Measurements from ENCODE around the gene DNAH5. TPM values are rescaled to one million over a fixed set of nuclear protein-coding genes. Genes with fewer than 3 reads are reported as not detected.

DNAH5 gene
- polyA plus RNA-seq, 3 donors, result not detected

GRCh38 chr5:13993926-13994325 lies 49.4 kb upstream of the DNAH5 start:
- Mint-ChIP-seq H3K4me3 (no peak overlapping the region), H3K27me3 (ENCODE audit: low read depth in 3 of 3) (peaks cover 5 to 13% (median 5%) of the 10 kb centered on the region in 3 donors), H3K36me3 (no peaks in the 10 kb centered on the region), H3K4me1 (no peaks in the 10 kb centered on the region), H3K9me3 (peaks cover 3 to 13% (median 9%) of the 10 kb centered on the region in 7 donors), H3K27ac (no peak overlapping the region)
- Histone ChIP-seq H4K20me1 (ENCODE audit: insufficient read depth, low read length) (no peaks in the 10 kb centered on the region), H3K9me3 (replicated peaks in 1 of 2; ENCODE audit: control insufficient read depth in 1 of 2, insufficient read depth in 1 of 2, low read length in 2 of 2) (peaks cover 4 to 5% of the 10 kb centered on the region in 2 donors), H3K4me3 (replicated peaks in 1 of 3; ENCODE audit: low read depth in 2 of 3, low read length in 3 of 3) (no peak overlapping the region), H3K9ac (ENCODE audit: insufficient read depth, low read length, poor library complexity, severe bottlenecking) (no peak overlapping the region), H3K4me2 (replicated peaks; ENCODE audit: extremely low read depth, low read length, poor library complexity, severe bottlenecking) (no peak overlapping the region), H3K27me3 (ENCODE audit: control insufficient read depth in 2 of 2, insufficient read depth in 2 of 2, low read length in 2 of 2) (no peaks in the 10 kb centered on the region), H3K4me1 (ENCODE audit: control insufficient read depth in 1 of 2, insufficient read depth in 2 of 2, low read length in 2 of 2) (no peaks in the 10 kb centered on the region), H2AFZ (ENCODE audit: insufficient read depth, low read depth, low read length, poor library complexity, severe bottlenecking) (no peak overlapping the region), H3K36me3 (replicated peaks in 1 of 2; ENCODE audit: control insufficient read depth in 1 of 2, insufficient read depth in 2 of 2, low read length in 2 of 2) (no peaks in the 10 kb centered on the region), H3K27ac (ENCODE audit: low read depth in 1 of 2, low read length in 2 of 2) (no peak overlapping the region), H3K79me2 (ENCODE audit: insufficient read depth, low read length) (no peaks in the 10 kb centered on the region)
- TF ChIP-seq, protein P1, sequence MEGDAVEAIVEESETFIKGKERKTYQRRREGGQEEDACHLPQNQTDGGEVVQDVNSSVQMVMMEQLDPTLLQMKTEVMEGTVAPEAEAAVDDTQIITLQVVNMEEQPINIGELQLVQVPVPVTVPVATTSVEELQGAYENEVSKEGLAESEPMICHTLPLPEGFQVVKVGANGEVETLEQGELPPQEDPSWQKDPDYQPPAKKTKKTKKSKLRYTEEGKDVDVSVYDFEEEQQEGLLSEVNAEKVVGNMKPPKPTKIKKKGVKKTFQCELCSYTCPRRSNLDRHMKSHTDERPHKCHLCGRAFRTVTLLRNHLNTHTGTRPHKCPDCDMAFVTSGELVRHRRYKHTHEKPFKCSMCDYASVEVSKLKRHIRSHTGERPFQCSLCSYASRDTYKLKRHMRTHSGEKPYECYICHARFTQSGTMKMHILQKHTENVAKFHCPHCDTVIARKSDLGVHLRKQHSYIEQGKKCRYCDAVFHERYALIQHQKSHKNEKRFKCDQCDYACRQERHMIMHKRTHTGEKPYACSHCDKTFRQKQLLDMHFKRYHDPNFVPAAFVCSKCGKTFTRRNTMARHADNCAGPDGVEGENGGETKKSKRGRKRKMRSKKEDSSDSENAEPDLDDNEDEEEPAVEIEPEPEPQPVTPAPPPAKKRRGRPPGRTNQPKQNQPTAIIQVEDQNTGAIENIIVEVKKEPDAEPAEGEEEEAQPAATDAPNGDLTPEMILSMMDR (IDR thresholded peaks at IDR 0.05), result no peak
- WGBS (ENCODE audit: insufficient coverage), result 76% methylated on average over 8 of the region's 11 CpGs
- DNase-seq, result no peak
- intact Hi-C loops (cut with micrococcal nuclease), result loop anchor here in 1 of 2 donors (10.0 kb wide), 1 partner anchor 651 kb away; no protein-coding TSS in a partner anchor

- Histone ChIP-seq H4K20me1 (ENCODE audit: insufficient read depth, low read length) (no peaks in the 10 kb centered on the region), H3K36me3 (replicated peaks in 1 of 2; ENCODE audit: control insufficient read depth in 1 of 2, insufficient read depth in 2 of 2, low read length in 2 of 2) (no peaks in the 10 kb centered on the region), H3K79me2 (ENCODE audit: insufficient read depth, low read length) (no peaks in the 10 kb centered on the region), H3K27ac (ENCODE audit: low read depth in 1 of 2, low read length in 2 of 2) (no peak overlapping the region), H3K4me2 (replicated peaks; ENCODE audit: extremely low read depth, low read length, poor library complexity, severe bottlenecking) (no peak overlapping the region), H3K27me3 (ENCODE audit: control insufficient read depth in 2 of 2, insufficient read depth in 2 of 2, low read length in 2 of 2) (no peaks in the 10 kb centered on the region), H3K4me3 (replicated peaks in 1 of 3; ENCODE audit: low read depth in 2 of 3, low read length in 3 of 3) (no peak overlapping the region), H3K9me3 (replicated peaks in 1 of 2; ENCODE audit: control insufficient read depth in 1 of 2, insufficient read depth in 1 of 2, low read length in 2 of 2) (peaks cover 1 to 4% of the 10 kb centered on the region in 2 donors), H3K9ac (ENCODE audit: insufficient read depth, low read length, poor library complexity, severe bottlenecking) (no peak overlapping the region), H3K4me1 (ENCODE audit: control insufficient read depth in 1 of 2, insufficient read depth in 2 of 2, low read length in 2 of 2) (no peaks in the 10 kb centered on the region), H2AFZ (ENCODE audit: insufficient read depth, low read depth, low read length, poor library complexity, severe bottlenecking) (no peak overlapping the region)
- intact Hi-C loops (cut with micrococcal nuclease), result loop anchor here in 1 of 2 donors (10.0 kb wide), 1 partner anchor 652 kb away; no protein-coding TSS in a partner anchor
- no peak overlapping the region for H3K27ac Mint-ChIP-seq
- TF ChIP-seq, protein P1 (IDR thresholded peaks at IDR 0.05), result no peak
- peaks cover 5 to 18% (median 6%) of the 10 kb centered on the region in 3 donors for H3K27me3 Mint-ChIP-seq (ENCODE audit: low read depth in 3 of 3)
- H3K4me1 Mint-ChIP-seq, result peaks cover 1% of the 10 kb centered on the region
- no CpG with 5 or more reads among the region's 4 CpGs for WGBS (ENCODE audit: insufficient coverage)
- H3K4me3 Mint-ChIP-seq, result no peak overlapping the region
- peaks cover 3 to 9% (median 6%) of the 10 kb centered on the region in 7 donors for H3K9me3 Mint-ChIP-seq
- no peak for DNase-seq
- H3K36me3 Mint-ChIP-seq, result no peaks in the 10 kb centered on the region
Observed at GRCh38 chr5:13992795-13993194, 48.3 kb upstream of the DNAH5 start.
